Activated CD8-positive, alpha-beta memory T cell treated with anti-CD3 and anti-CD28 coated beads, Interleukin-2, amount 50 U/mL, for 24 hours (primary cell): ENCODE measurements around the gene ANAPC10.
"Not testable (repeated sequence)": the region's sequence is repeated elsewhere in the genome, so short reads cannot be mapped to it uniquely, and the experiment has no call there.

Experiments
- DNase-seq: peaks from one replicate; pipeline ENCODE4 v3.0.0-alpha.2; 2020; ENCODE audit errors: extremely low read depth

The ANAPC10 gene, protein sequence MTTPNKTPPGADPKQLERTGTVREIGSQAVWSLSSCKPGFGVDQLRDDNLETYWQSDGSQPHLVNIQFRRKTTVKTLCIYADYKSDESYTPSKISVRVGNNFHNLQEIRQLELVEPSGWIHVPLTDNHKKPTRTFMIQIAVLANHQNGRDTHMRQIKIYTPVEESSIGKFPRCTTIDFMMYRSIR

GRCh38 chr4:145097821-145098674 lies at the start of gene ANAPC10, which contains the start of gene ABCE1:
ANAPC10 (minus strand) TSS chr4:145098196; CDS start chr4:145096099, 2,097 bp downstream.
ABCE1 (plus strand) TSS chr4:145098311; CDS start chr4:145104413, 6,102 bp downstream.
- peak; percentile 94 for DNase-seq

DNA sequence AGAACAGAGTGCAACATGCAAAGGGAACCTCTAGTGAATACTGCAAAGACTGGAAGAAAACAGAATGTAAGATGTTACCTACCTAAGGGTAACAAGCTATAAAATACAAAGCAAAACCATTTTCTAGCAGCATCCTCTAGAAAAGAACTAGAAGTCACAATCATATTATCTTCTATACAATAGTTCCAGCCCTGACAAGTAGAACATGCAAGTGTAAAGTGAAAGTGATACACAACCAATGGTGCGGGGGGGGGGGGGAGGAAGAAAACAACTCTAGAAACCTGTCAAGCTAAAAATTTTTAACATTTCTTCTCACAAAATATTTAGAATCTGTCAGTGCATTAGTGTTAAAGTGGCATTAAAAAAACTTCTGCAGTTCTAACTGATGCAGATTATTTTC lies 38.2 kb upstream of the ANAPC10 start:
- not testable (repeated sequence) for DNase-seq

- DNase-seq: no peak
Observed at GRCh38 chr4:145132511-145133098, 34.6 kb upstream of the ANAPC10 start.

- DNase-seq: no peak
Observed at GRCh38 chr4:145131848-145132247, 33.9 kb upstream of the ANAPC10 start.

- no peak for DNase-seq
Observed at GRCh38 chr4:145130788-145131399, 32.9 kb upstream of the ANAPC10 start.

DNA sequence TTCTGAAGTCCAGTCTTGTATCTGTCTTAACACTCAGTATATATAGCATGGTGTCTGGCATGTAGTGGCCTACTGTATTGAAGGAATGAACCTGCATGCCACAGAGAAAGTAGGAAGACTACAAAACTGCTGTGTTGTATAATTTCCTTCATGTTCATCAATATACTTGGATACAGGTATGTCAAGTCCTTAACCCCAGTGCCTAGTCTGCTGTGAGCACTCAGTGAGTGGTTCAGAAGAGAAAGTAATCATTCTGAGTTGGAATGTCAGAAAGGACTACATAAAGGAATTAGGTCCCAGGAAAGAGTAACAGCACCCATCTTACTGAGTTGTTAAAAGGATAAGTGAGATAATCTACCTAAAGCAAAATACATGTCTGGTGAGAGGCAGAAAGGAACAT lies 32.1 kb upstream of the ANAPC10 start:
- no peak for DNase-seq

GRCh38 chr4:145125396-145125795 lies 27.4 kb upstream of the ANAPC10 start:
- no peak for DNase-seq

GRCh38 chr4:145108128-145108527 lies 10.1 kb upstream of the ANAPC10 start:
- DNase-seq: no peak

DNA sequence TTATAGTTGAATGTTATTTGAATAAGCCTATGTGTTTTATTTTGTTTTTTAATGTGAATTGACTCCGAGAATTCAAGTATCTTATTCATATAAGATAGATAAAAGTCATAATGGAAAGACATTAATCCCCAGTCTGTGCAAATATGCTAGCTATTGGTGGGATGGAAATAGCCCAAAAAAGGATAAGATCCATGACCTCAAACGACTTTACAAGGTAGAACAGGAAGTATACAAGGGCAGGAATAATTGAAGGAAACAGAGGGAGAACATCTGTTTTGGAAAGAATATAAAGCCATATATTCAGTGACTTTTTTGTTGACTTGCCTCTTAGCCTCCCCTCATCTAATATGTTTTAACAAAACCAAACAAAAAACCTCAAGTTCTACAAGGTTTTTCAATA lies 9.1 kb upstream of the ANAPC10 start:
- no peak for DNase-seq

GRCh38 chr4:145103496-145103895 lies 5.5 kb upstream of the ANAPC10 start:
- DNase-seq: no peak

DNA sequence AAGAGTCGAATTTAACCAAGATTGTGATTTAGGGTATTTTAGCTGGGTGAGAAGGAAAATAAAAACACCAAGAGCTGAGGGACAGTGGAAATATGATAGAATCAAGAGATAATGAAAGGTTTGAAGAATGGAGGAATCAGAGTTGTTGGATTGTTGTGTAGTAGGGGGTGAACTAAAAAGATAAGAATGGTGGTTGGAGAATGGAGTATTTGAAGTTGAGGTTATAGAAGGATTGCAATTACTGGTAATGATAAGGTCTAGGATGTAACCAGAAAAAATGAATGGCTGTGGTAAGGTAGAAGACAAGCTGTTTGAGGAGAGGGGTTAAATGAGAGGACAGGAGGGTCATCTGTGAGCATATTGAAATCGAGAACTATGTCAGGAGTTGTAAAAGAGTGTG lies 4.6 kb upstream of the ANAPC10 start:
- DNase-seq: no peak

DNA sequence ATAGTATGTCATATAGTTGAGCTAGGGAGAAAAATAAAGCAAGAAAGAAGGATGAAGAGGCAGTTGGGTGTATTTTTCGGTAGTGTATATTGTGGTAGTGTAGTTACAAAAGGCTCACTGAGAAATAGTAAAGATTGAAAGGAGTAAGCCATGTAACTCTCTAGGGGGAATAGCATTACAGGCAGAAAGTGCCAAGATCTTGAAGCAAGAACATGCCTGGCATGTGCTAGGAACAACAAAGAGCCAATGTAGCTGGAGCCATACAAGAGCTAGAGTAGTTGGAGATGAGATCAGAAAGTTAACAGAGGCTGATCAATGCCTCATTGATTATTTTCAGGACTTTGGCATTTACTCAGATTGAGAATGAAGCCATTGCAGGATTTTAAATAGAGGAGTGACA lies 3.1 kb upstream of the ANAPC10 start:
- DNase-seq: no peak

DNA sequence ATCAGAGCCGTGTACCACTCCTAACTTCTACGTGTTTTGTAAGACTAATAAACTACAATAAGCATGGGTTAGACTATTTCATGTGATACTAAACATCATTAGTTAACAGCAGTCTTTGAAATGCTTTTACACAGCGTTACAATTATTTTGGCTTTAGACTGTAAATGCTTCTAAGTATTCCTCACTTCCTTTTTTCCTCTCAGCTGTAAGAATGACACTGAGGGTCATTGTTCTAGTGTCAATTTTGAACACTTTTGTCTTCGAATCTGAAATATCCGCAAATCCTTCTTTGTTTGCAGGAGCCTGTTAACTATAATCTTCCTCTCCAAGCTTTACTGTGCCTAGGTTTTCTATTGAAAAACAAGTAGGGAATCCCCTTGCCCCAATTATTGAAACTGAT lies 1.7 kb upstream of the ANAPC10 start:
- DNase-seq: no peak

- peak; percentile 19 for DNase-seq
Observed at GRCh38 chr4:145098675-145099037, 660 bp upstream of the ANAPC10 start.

DNA sequence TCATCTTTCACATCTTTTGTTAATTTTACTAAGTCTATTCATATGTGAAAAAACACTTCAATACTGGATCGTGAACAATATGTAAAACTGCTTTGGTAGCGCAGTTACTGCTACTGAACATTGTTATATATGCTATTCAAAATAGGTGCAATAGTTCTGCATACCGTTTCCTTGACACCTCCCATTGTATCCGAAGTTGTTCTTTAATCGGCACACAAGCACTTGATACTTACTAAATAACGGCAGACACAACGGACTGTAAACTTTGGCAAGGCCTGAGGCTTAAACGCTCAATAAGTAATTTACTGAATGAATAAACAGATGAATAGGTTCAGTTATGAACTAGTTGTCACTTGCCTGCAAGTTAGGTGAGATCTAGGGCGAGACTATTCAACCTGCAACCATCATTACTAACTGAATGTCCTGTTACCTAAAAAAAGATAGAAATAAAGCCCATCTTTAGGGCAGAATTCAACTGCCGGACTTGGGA lies 620 bp downstream of the ANAPC10 start:
- DNase-seq: no peak

DNA sequence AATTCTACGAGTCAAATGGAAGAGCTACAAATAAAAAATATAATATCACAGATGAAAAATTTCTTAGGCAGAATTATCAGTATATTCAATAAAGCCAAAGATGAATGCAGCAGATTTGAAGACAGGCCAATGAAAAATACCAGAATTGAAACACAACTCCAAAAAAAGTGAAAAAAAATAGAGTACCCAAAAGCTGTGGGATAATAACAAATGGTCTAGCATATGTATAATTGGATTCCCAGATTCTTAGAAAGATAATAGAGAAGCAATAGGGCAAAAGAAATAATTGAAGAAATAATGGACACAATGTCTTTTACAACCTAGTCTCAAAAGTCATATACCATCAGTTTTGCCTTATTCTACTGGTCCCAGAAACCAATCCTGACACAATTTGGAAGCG lies 4.4 kb downstream of the ANAPC10 start:
- no peak for DNase-seq

DNA sequence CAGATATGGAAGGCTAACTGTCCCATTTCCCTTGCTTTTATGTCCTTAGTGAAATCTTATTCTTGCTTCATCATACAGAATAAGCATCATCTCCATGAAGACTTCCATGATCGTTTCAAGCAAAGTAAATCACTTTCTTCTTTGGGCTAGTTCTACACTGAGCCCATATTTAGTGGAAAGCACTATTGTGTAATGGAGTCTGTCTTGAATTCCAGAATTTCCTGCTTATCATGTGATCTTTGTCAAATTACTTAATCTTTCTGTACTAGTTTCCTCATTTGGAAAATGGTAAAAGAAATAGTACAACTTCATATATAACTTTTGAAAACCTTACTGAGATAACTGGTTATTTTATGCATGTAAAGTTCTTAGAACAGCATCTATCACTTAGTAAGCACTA lies 7.6 kb downstream of the ANAPC10 start:
- DNase-seq: no peak

- no peak for DNase-seq
Observed at GRCh38 chr4:145083891-145084605, 13.9 kb downstream of the ANAPC10 start.

DNA sequence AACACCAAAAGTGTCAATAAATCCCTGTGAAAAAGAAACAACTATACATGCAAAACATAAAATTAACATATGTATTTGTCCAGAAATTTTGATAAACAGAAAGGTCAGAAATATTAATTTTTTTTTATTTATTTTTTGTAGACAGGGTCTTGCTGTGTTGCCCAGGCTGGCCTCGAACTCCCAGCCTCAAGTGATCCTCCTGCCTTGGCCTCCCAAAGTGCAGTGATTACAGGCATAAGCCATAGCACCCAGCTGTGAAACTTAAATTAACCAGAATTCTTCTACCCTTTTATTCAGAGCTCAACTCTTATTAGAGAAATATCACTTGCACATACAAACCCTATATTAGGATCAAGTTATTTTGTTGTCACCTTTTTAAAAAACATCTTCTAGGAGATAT lies 16.2 kb downstream of the ANAPC10 start:
- DNase-seq: no peak

DNA sequence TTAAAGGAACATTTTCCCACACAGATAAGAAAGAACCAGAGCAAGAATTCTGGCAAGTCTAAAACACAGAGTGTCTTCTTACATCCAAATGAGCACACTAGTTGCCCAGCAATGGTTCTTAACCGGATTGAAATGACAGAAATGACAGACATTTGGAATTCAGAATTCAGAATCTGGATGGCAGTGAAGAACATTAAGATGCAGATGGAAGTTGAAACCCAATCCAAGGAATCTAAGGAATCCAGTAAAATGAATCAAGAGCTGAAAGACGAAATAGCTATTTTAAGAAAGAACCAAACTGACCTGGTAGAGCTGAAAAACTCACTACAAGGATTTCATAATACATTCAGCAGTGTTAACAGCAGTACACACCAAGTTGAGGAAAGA lies 21.5 kb downstream of the ANAPC10 start:
- no peak for DNase-seq

DNA sequence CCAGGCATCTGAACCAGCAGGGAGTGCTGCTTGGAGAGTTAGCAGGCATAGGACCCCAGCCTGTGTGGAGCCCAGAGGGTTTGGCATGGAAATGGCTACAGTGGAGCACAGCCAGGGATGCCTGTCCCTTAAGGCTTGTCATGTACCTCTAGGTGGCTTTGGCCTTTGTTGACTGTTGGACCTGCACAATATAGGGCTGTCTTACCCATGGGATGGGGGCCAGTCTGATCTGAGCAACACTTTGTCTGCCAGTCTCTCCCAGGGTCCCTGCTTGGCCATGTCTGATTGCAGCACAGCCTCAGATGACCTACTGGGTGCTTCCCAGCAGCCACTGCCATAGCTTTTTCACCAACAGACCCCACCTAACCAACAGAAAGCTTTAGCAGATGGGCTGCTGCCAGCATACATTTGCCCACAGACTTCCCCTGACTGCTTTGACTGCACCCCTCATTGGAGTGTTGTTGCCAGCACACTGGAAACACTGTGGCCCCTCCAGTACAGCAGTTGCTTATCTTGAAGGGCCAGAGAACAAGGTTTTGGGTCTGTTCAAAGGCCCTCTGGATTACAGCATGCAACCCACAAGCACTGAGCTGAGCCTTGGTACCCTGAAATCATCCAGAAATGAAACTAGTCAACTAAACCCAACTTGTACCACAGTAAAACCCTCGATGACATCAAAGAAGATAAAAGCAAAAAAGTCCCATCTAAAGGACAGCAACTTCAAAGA lies 22.1 kb downstream of the ANAPC10 start:
- DNase-seq: no peak
